HG03139 (cell line): ENCODE results near the gene ETFB.

ENCODE experiments used
- ATAC-seq: cut with Tn5 transposase; IDR thresholded peaks from one replicate; pipeline ENCODE4 v1.9.1; 2021; ENCODE audit not compliant: unreplicated experiment

ETFB gene

GRCh38 chr19:51329411-51329810 is 36.8 kb downstream of the ETFB start:
- no peak for ATAC-seq

GRCh38 chr19:51327066-51328001 is 38.9 kb downstream of the ETFB start:
- no peak for ATAC-seq

GRCh38 chr19:51326216-51327065 is 39.7 kb downstream of the ETFB start:
- no peak for ATAC-seq

GRCh38 chr19:51325161-51325976 is 40.8 kb downstream of the ETFB start:
- no peak for ATAC-seq

GRCh38 chr19:51324167-51324481 is 42.1 kb downstream of the ETFB start:
- no peak for ATAC-seq

- no peak for ATAC-seq
Observed at GRCh38 chr19:51323481-51324166, 42.6 kb downstream of the ETFB start.

GRCh38 chr19:51321799-51322198 is 44.4 kb downstream of the ETFB start:
- no peak for ATAC-seq

- ATAC-seq, result no peak
Observed at GRCh38 chr19:51320280-51320657, 45.9 kb downstream of the ETFB start.

GRCh38 chr19:51319649-51320279 is 46.4 kb downstream of the ETFB start:
- no peak for ATAC-seq

- no peak for ATAC-seq
Observed at GRCh38 chr19:51318687-51319648, 47.2 kb downstream of the ETFB start.

GRCh38 chr19:51317968-51318367 is 48.2 kb downstream of the ETFB start:
- ATAC-seq, result no peak

GRCh38 chr19:51317376-51317775 is 48.8 kb downstream of the ETFB start:
- ATAC-seq, result no peak

GRCh38 chr19:51316688-51317087 is 49.5 kb downstream of the ETFB start:
- no peak for ATAC-seq

GRCh38 chr19:51311351-51312257 is 54.6 kb downstream of the ETFB start, which contains the start of gene IGLON5:
Gene IGLON5, plus strand, starts transcription at chr19:51311644. Its CDS starts 204 bp downstream, at chr19:51311848.
- ATAC-seq, result no peak

GRCh38 chr19:51305479-51305878 is 60.7 kb downstream of the ETFB start:
- ATAC-seq, result no peak

GRCh38 chr19:51301266-51301665 is 64.9 kb downstream of the ETFB start:
- ATAC-seq, result no peak

GRCh38 chr19:51297406-51297805 is 68.8 kb downstream of the ETFB start:
- no peak for ATAC-seq
